Measurements from ENCODE around the gene GRIK5. TPM values are rescaled to one million over a fixed set of nuclear protein-coding genes. Genes with fewer than 3 reads are reported as not detected.

GRIK5 gene
- total and polyA plus RNA-seq, 2 donors (not counting 3 experiments of a cell fraction or from before 2014, with no cell fraction given): 0.80 to 2.2 TPM

- Histone ChIP-seq H3K27ac (ENCODE audit: insufficient read depth, low read depth, low read length) (no peak overlapping the region), H3K9me1 (replicated peaks; ENCODE audit: control insufficient read depth, extremely low read depth, insufficient read depth, low read length) (no peaks in the 10 kb centered on the region), H4K20me1 (replicated peaks; ENCODE audit: control insufficient read depth, extremely low read depth, insufficient read depth, low read length) (no peaks in the 10 kb centered on the region), H3K36me3 (ENCODE audit: control insufficient read depth in 2 of 2, extremely low read depth in 1 of 2, insufficient read depth in 2 of 2, low read length in 2 of 2) (no peaks in the 10 kb centered on the region), H3K4me3 (replicated peaks in 1 of 3; ENCODE audit: insufficient read depth in 1 of 3, low read depth in 1 of 3, low read length in 3 of 3) (no peak overlapping the region), H3K79me2 (ENCODE audit: control insufficient read depth, insufficient read depth, low read length) (no peaks in the 10 kb centered on the region), H2AFZ (ENCODE audit: low read depth, low read length) (no peak overlapping the region), H3K9ac (replicated peaks; ENCODE audit: extremely low read depth, insufficient read depth, low read length) (no peak overlapping the region), H3K9me3 (replicated peaks; ENCODE audit: control insufficient read depth, insufficient read depth, low read length) (no peaks in the 10 kb centered on the region), H3K4me1 (ENCODE audit: control insufficient read depth, extremely low read depth, insufficient read depth, low read length) (no peaks in the 10 kb centered on the region), H3K27me3 (ENCODE audit: control insufficient read depth in 2 of 2, insufficient read depth in 2 of 2, low read length in 2 of 2) (peaks cover 0 to 2% of the 10 kb centered on the region in 2 experiments), H3K4me2 (ENCODE audit: insufficient read depth, low read length) (no peak overlapping the region)
- no peak for TF ChIP-seq POLR2A (IDR thresholded peaks at IDR 0.05; ENCODE audit: low read depth, low read length)
- TF ChIP-seq GATA2 (IDR thresholded peaks at IDR 0.05; ENCODE audit: insufficient read depth, insufficient read length, low read depth, low read length): no peak
- TF ChIP-seq FOS (IDR thresholded peaks at IDR 0.05; ENCODE audit: borderline replicate concordance, insufficient read depth, low read length): no peak
- no peak for TF ChIP-seq MAX (IDR thresholded peaks at IDR 0.05; ENCODE audit: insufficient read depth, insufficient read length)
- no peak for TF ChIP-seq CTCF (IDR thresholded peaks at IDR 0.05; ENCODE audit: extremely low read depth in 1 of 2, insufficient read depth in 1 of 2, low read depth in 1 of 2, low read length in 2 of 2)
- no peak for TF ChIP-seq EZH2 (IDR thresholded peaks at IDR 0.05; ENCODE audit: borderline replicate concordance, low read depth, low read length, severe bottlenecking)
- no peak for TF ChIP-seq MYC (IDR thresholded peaks at IDR 0.05; ENCODE audit: low read depth, low read length)
- no peak for TF ChIP-seq JUN (IDR thresholded peaks at IDR 0.05; ENCODE audit: borderline replicate concordance, insufficient read depth, insufficient read length, low read depth)
- no peak for TF ChIP-seq POLR2AphosphoS5 (IDR thresholded peaks at IDR 0.05; ENCODE audit: insufficient read depth, low read depth, low read length)
- ChIA-PET POLR2A (no interaction called here), CTCF (interaction anchor here (0.7 kb wide), 1 partner anchor 24 kb away, joined by 4 read pairs; no protein-coding TSS in a partner anchor)
- dilution Hi-C loops (cut with MboI; ENCODE audit: extremely low pct_ligation_motif_present, low sequenced_read_pairs) (no loop called here), intact Hi-C loops (cut with micrococcal nuclease) (no loop called here)
- FAIRE-seq: no peak
- no peak for DNase-seq (ENCODE audit: low read depth, low spot score)
- no TSS peak for BruUV-seq (replicated peaks)
These were observed 10.8 kb downstream of the GRIK5 start for GRCh38 chr19:42059196-42059595.

Measured in endothelial cell of umbilical vein (primary cell).